GM10266 (cell line): ENCODE data around the gene SLA2.

ENCODE experiments used
- DNase-seq: peaks from one replicate; pipeline ENCODE4 v3.0.0; 2012; ENCODE audit errors: extremely low spot score
- CTCF ChIP-seq: IDR thresholded peaks from 2 replicates; pipeline ENCODE4 v1.5.1; 2012; ENCODE audit warnings: mild to moderate bottlenecking, low read depth; ENCODE audit not compliant: control insufficient read depth, insufficient read depth; ENCODE audit errors: missing control alignments

The SLA2 gene

GRCh38 chr20:36658300-36658699 lies 12.3 kb upstream of the SLA2 start:
- no peak for DNase-seq
- TF ChIP-seq CTCF, result no peak

GRCh38 chr20:36656733-36657132 lies 10.7 kb upstream of the SLA2 start:
- DNase-seq, result no peak
- TF ChIP-seq CTCF, result no peak

GRCh38 chr20:36655004-36655403 lies 9.0 kb upstream of the SLA2 start:
- TF ChIP-seq CTCF, result no peak
- no peak for DNase-seq

GRCh38 chr20:36654506-36654905 lies 8.5 kb upstream of the SLA2 start:
- no peak for TF ChIP-seq CTCF
- no peak for DNase-seq

- DNase-seq, result no peak
- no peak for TF ChIP-seq CTCF
These were observed 7.5 kb upstream of the SLA2 start for GRCh38 chr20:36653456-36653855.

- no peak for TF ChIP-seq CTCF
- DNase-seq, result no peak
These were observed 1.5 kb upstream of the SLA2 start for GRCh38 chr20:36647196-36648121.

GRCh38 chr20:36646678-36647077 lies 682 bp upstream of the SLA2 start:
- no peak for TF ChIP-seq CTCF
- DNase-seq, result no peak
